Non-pigmented ciliary epithelial cell (primary cell): ENCODE data around the gene ATPAF2.

Experiments used
- DNase-seq: peaks from one replicate; pipeline ENCODE4 v3.0.0-alpha.2; 2010; ENCODE audit warnings: low read depth

Gene ATPAF2

DNA sequence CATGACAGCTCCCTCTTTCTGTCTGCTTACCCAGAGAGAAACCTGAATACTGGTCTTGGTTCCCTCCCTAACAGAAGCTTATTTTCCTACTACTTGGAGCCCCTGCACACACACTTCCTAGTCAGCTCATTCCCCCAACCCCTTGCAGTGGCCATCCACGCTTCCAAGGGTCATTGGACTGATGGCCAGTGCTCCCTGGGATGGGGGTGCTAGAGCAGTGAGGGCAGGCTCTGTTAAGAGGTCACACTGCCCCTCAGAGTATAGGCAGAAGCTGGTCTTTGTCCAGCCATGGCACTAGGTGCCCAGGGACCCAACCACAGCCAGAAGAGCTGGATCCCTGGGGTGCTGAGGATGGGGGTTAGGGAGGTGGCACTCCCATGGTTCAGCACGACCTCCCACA lies 53.8 kb downstream of the ATPAF2 start:
- DNase-seq = no peak

DNA sequence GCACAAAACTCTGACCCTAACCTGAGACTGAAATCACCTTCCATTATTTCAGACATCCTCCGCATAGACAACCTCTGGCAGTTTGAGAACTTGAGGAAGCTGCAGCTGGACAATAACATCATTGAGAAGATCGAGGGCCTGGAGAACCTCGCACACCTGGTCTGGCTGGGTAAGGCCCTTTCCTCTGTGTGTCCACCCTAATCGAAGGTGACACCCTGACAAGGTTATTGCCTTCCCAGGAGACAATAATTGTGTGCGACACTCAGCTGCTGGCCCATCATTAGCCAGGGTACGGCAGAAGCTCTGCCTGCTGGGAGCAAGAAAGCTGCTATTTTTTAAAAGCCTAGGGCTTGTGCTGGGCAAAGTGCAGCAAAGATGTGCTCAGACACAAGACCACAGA lies 55.2 kb downstream of the ATPAF2 start:
- DNase-seq = no peak

DNA sequence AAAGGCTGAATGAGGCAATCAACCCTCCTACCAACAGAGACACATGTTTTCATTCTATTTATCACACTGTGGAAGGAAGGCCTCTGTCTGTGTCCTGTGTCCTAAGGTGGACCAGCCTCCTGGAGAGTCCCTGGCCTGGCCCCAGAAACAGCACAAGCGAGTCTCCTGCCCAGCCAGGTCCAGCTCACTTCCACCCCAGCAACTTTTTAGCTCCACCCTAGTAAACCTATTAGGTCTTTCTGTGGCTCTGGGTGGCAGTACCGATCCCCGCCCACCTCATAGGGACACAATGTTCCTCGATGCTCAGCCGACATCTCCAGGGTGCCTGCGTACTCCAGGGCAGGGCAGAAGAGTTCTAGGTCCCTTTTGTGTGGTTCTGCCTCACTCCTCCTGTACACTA lies 55.6 kb downstream of the ATPAF2 start:
- no peak for DNase-seq

DNA sequence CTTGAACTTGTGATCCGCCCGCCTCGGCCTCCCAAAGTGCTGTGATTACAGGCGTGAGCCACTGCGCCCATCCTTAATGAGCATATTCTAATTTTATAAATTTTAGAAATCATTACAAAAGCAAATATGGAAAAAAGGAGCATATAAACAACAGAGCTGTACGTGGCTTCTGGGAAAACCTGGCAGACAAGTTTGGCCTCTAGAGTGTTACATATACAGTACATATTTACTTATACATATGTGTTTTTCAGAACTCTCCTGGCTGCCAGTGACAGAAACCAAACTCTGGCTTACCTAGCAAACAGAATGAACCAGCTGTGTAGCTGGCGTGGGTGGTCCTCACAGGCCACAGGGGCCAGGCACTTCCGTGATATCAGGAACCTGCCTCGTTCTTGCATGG lies 56.2 kb downstream of the ATPAF2 start:
- no peak for DNase-seq

DNA sequence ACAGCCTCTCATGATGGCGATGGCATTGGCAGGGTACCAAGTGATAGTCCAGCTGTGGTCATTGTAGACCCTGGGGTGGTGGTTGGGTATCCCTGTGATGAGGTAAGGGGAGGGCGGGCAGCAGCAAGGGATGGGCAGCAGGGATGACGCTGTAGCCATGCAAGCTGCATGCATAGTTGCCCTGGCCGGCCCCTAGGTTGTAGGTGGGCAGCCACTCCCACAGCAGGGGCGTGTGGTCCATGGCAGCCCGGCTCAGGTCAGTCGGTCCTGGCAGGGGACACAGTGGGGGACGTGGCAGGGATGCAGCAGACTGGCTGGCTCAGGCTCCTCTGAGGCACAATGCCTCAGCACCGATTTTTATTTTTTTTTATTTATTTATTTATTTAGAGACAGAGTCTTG lies 57.6 kb downstream of the ATPAF2 start:
- DNase-seq = no peak

DNA sequence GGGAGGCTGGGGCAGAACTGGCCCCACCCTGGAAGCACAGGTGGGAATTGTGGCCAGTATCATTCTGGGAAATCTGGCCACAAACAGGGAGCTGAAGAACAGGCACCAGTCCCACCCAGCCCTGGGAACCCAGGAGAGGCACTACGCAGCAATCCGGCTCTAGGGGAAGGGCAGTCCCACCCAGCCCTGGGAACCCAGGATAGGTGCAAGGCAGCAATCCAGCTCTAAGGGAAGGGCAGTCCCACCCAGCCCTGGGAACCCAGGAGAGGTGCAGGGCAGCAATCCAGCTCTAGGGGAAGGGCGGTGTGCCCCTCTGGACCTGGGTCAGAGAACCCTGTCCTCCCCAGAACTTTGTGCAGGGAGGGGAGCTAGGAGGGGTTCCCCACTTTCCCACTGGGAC lies 59.2 kb downstream of the ATPAF2 start:
- DNase-seq = no peak

DNA sequence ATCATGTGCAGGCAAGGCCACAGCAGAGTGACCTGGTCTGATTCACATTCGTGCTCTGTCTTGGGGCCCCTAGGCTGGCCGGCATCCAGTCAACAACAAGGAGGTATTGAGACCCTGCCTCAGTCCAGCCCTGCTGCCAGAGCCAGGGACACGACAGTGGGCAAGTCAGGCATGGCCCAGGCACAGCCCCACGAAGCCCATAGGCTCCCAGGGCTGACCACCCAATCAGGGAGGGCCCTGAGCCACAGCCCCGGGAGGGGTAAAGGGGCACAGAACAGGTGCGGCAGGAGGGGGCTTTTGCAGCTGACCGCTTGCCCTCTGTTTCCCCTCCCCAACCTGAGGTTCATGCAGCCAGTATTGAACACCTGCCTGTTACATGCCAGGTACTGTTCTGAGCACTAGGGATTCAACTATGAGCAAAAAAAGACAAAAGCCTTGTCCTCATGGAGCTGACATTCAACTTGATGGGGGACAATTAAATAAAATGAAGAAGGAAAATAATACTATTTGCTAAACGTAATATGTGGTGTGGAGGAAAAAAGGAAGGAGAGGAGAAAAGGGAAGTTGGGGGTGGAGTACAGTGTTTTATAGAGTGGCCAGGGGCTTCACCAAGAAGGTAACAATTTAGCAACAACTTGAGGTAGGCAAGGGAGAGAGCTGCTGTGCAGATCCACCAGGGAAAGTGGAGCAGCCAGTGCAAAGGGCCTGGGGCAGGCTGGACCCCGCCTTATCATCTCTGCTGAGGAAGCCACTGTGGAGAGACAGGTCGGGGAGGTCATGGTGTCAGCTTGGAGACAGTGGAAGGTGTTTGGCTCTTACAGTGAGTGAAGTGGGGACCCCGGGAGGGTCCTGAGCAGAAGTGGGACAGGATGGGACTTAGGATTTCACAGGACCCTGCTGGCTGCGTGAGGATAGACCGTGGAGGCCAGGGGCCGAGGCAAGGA lies 60.2 kb downstream of the ATPAF2 start:
- DNase-seq = no peak

DNA sequence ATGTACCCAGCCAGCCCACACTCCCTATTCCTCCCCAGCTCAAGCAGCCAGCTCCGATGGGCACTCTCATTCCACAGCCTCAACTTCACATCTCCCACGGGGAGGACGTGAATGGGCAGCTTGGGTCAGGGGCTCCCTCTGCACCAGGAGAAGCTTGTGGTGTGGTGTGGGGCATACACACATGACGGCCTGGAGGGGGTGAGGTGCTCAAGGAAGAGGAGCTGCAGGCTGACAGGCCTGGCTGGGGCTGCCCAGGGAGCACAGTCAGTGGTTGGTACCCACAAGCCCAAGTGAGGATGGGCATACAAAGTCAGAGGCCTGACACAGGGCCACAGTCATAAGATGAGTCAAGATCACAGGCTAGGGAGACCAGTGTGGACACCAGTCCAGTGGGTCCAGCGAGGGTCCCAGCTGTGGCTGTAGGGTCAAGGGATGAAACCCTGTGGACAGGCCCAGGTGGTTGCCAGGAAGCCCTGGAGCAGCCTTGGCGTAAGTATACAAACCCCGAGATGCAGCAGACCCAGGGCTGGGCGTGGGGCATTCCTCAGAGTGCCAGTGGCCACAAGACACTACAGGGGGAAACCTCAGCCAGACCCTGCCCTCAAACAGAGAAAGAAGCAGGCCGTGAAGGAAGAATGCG lies 61.9 kb downstream of the ATPAF2 start:
- no peak for DNase-seq

DNA sequence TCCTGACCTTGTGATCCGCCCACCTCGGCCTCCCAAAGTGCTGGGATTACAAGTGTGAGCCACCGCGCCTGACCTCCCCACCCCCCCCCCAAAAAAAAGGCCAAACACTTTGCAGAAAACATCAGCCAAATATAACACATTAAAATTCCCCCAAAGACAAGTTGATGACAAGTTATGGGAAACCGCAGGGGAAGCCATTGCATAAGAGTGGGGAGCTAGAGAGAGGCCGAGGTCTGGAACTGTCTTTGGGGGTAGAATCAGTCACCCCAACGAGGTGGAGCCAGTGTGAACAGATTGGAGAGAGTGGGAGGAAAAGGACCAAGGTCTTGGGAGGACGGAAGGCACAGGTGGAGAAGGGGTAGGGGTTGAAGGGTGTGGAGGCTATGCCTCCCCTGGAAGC lies 63.5 kb downstream of the ATPAF2 start:
- DNase-seq = no peak

DNA sequence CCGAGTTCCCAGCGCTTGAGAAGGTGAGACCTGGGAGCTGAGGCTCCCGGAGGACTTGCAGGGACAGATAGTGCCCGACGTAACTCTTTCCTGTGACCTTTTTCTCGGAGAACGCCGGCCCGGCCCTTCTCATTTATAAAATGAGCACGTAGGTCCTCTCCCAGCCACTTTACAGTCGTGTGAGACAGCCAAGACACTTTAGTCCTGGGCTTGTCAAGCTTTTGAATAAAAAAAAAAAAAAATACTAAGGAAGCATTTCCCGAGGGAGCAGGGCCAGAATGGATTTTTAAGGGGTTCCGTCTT lies 66.1 kb downstream of the ATPAF2 start:
- DNase-seq = no peak

DNA sequence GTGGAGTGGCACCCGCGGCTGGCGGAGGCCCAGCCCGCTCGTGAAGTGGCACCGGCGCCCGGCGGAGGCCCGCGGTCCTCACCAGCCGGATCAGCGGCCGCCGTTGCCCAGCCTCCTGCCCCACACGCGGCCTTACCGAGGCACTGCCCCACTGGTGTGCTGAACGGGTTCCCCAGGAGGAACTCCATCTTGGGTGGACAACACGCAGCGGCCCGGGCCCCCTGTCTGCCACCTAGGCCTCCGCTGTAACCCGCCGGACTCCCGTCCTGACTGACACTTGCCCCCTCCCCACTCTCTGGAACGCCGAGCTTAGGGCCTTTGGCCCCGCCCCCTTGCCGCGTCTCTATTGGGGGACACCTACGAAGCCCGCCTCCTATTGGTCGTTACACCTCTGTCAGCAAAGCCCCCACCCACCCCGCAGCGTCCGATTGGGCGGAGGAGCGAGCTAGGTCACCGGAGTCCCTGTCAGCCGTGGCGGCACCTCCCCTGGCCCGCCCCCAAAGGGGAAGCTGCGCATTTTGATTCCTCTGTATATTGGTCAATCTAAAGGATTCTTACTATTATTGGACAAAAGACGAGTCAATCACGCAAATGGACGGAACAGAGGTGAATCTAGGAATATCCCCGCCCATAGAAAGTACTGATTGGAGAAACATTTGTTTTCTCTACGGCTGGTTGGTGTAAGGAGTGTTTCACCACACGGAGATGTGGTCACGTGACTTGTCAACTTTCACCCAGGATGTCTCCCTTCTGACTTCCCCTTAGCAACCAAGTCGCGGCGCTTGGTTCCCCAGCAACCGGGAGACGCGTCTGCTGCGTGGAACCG lies 66.6 kb downstream of the ATPAF2 start, which contains the start of the genes DRC3 and TOM1L2:
DRC3 (plus strand) TSS at position 737 of the 826 bp plus-strand sequence. CDS start 4,737 bp downstream, outside the sequence.
TOM1L2 (minus strand) TSS at position 275 of the 826 bp plus-strand sequence; CDS start at position 188, 87 bp downstream.
- peak; percentile 100 for DNase-seq

DNA sequence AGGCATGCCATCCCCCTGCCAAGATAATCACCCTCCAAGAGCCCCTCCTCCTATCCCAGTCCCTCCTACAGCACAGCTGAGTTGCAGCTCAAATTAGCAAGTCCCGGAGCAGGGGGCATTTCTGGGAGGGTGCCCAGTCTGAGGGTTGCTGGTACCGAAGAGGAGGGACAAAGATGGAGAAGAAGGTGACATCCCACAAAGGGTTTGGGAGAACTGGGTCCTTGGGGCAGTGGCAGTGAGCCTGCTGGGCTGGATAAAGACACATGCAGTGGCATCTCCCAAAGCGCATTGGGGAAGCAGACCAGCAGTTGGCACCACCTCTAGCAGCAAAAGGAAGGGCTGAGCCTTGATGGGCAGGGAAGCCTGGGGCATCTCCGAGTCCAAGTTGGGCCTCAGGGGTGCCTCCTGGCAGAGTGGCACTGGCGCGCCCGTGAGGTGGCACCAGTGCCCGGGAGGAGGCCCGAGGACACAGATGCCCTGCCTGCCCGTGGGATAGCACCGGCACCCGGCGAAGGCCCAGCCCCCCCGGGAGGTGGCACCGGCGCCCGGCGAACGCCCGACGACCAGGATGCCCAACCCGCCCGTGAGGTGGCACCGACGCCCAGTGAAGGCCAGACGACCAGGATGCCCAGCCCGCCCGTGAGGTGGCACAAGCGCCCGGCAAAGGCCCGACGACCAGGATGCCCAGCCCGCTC lies 67.4 kb downstream of the ATPAF2 start:
- no peak for DNase-seq

DNA sequence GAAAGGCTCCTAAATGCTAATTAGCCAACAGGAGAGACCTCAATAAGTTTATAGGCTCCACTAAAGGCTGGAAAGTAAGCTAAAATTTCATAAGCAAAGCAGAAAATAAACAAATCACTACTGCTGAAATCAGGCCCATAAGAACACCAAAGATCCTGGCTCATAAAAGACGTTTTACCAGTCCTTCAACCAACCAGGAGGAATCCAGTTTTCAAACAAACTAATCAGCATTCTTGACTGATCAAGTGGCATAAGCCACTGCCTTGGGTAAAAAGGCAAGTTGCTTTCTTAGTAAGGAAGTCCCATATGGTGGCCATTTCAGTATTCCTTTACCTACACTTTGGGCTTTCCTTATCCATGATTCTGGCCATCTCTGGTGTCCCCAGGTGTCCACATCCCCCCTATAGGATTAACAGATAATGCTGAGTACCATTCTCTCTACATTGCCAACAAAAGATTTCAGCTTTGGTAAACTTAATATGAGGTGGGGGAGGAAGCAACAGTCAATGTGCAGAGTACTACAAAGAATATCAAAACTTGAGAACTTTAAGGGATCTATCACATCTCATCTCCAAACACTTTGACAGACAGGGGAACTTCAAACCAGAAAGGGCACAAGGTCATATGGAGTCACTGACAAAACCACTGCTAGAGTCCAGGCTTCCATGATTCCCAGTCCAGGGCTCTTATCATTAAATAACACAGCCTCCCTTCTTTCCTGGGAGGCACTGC lies 68.1 kb downstream of the ATPAF2 start:
- no peak for DNase-seq
